HCT116 (cell line): ENCODE measurements around the gene SEC14L3. TPM values are rescaled to one million over a fixed set of nuclear protein-coding genes. Genes with fewer than 3 reads are reported as not detected.

Experiments used
- ATAC-seq: fragments of 200-7000 bp; cut with Tn5 transposase; 2 replicates; pipeline ENCODE4 v1.9.1; 2020; ENCODE audit warnings: mild to moderate bottlenecking, moderate library complexity
- BruUV-seq: library from RNA; stranded (reverse); fragments of 400-500 nt; replicated peaks from 2 replicates; lab custom pipeline; 2021; lab: Mats Ljungman, UMichigan
- CTCF ChIA-PET: fragments of 300-600 bp; sonication (Branson Sonifier 250); formaldehyde crosslinking; loops from one replicate; lab custom pipeline; 2021; ENCODE audit warnings: antibody characterized with exemption; lab: Charles Lee
- POLR2A ChIA-PET: fragments of 300-600, 350-600 bp; sonication (Branson Sonifier 250); formaldehyde crosslinking; loops from one replicate; lab custom pipeline; 2021; ENCODE audit warnings: antibody characterized with exemption; lab: Charles Lee
- RAD21 ChIA-PET, 2 experiments: fragments of 300-600 bp; sonication (Branson Sonifier 250); formaldehyde crosslinking; loops; one replicate each; lab custom pipeline; 2023; ENCODE audit warnings: low total read pairs in 2 of 2; ENCODE audit not compliant: uncharacterized antibody in 2 of 2, unreplicated experiment in 2 of 2, low non-redundant PET in 1 of 2; lab: Charles Lee
- DNase-seq: peaks from one replicate; pipeline ENCODE4 v3.0.0-alpha.2; 2010; ENCODE audit warnings: low read depth, low spot score
- H2AFZ ChIP-seq: fragments of 200-600 bp; shearing (Covaris generic), sonication (generic); 2 replicates; pipeline ENCODE4 v1.6.1; 2017; ENCODE audit warnings: low read depth, mixed run types, mixed read lengths, antibody characterized with exemption, low read length; ENCODE audit not compliant: poor library complexity, severe bottlenecking
- H3K27ac ChIP-seq: 2 replicates; pipeline ENCODE4 v1.5.1; 2012; ENCODE audit warnings: low read depth, low read length
- H3K27me3 ChIP-seq: fragments of 200-600 bp; sonication (generic); 2 replicates; pipeline ENCODE4 v1.6.1; 2016; ENCODE audit warnings: mixed run types, low read length, mixed read lengths; ENCODE audit not compliant: insufficient read depth
- H3K36me3 ChIP-seq, 2 experiments: fragments of 200-500 bp in 1 of 2; fragments of 200-600 bp in 1 of 2; sonication (Bioruptor generic) in 1 of 2; sonication (generic) in 1 of 2; 2 replicates each; pipeline versions ENCODE4 v1.5.1 to v1.6.1; 2014 to 2016; ENCODE audit warnings: low read length in 2 of 2, inconsistent platforms in 1 of 2, mixed read lengths in 1 of 2, mixed run types in 1 of 2; ENCODE audit not compliant: insufficient read depth in 2 of 2, control insufficient read depth in 1 of 2
- H3K4me1 ChIP-seq, 2 experiments: fragments of 200-600 bp in 1 of 2; sonication (generic) in 1 of 2; 2 replicates each; pipeline versions ENCODE4 v1.5.1 to v1.6.1; 2012 to 2017; ENCODE audit warnings: low read length in 2 of 2, inconsistent platforms in 1 of 2, mild to moderate bottlenecking in 1 of 2, mixed read lengths in 1 of 2, mixed run types in 1 of 2, moderate library complexity in 1 of 2; ENCODE audit not compliant: insufficient read depth in 2 of 2, control insufficient read depth in 1 of 2
- H3K4me2 ChIP-seq: fragments of 200-600 bp; sonication (generic); 2 replicates; pipeline ENCODE4 v1.6.1; 2017; ENCODE audit warnings: mixed run types, low read length, mixed read lengths
- H3K4me3 ChIP-seq, 2 experiments: fragments of 200-600 bp in 1 of 2; sonication (generic) in 1 of 2; replicated peaks in 1 of 2; 2 replicates each; pipeline ENCODE4 v1.5.1; 2011 to 2016; ENCODE audit warnings: low read length in 2 of 2, control low read depth in 1 of 2, low read depth in 1 of 2, mild to moderate bottlenecking in 1 of 2, mixed read lengths in 1 of 2, mixed run types in 1 of 2
- H3K79me2 ChIP-seq: fragments of 200-600 bp; sonication (generic); 2 replicates; pipeline ENCODE4 v1.6.1; 2017; ENCODE audit warnings: mild to moderate bottlenecking, mixed run types, low read length, moderate library complexity, mixed read lengths; ENCODE audit not compliant: insufficient read depth
- H3K9ac ChIP-seq: fragments of 200-600 bp; sonication (generic); 2 replicates; pipeline ENCODE4 v1.6.1; 2016; ENCODE audit warnings: low read length, mixed read lengths
- H3K9me2 ChIP-seq: fragments of 200-600 bp; sonication (generic), shearing (Covaris generic); 2 replicates; pipeline ENCODE4 v1.6.1; 2017; ENCODE audit warnings: mixed run types, mild to moderate bottlenecking, moderate library complexity; ENCODE audit not compliant: insufficient read depth
- H3K9me3 ChIP-seq, 2 experiments: fragments of 200-500 bp in 1 of 2; fragments of 200-600 bp in 1 of 2; sonication (Bioruptor generic) in 1 of 2; sonication (generic) in 1 of 2; 2 replicates each; pipeline ENCODE4 v1.6.1; 2014 to 2017; ENCODE audit warnings: low read length in 2 of 2, mixed read lengths in 2 of 2, inconsistent platforms in 1 of 2, low read depth in 1 of 2, mild to moderate bottlenecking in 1 of 2, mixed run types in 1 of 2, moderate library complexity in 1 of 2; ENCODE audit not compliant: control insufficient read depth in 1 of 2, insufficient read depth in 1 of 2
- H4K20me1 ChIP-seq: fragments of 200-600 bp; sonication (generic), shearing (Covaris generic); 2 replicates; pipeline ENCODE4 v1.6.1; 2017; ENCODE audit warnings: mixed run types, mild to moderate bottlenecking, moderate library complexity; ENCODE audit not compliant: insufficient read depth
- CBX3 ChIP-seq: IDR thresholded peaks from 2 replicates; pipeline ENCODE4 v1.6.1; 2012; ENCODE audit warnings: low read depth
- CEBPB ChIP-seq: IDR thresholded peaks from 2 replicates; pipeline ENCODE4 v1.6.1; 2012; ENCODE audit warnings: low read depth
- EGR1 ChIP-seq: IDR thresholded peaks from 2 replicates; pipeline ENCODE4 v1.6.1; 2012; ENCODE audit warnings: low read depth
- ELF1 ChIP-seq: IDR thresholded peaks from 2 replicates; pipeline ENCODE4 v1.6.1; 2012; ENCODE audit warnings: low read depth, borderline replicate concordance
- EZH2 ChIP-seq: fragments of 200-600 bp; sonication (generic); IDR thresholded peaks from 2 replicates; pipeline ENCODE4 v1.6.1; 2017; ENCODE audit warnings: antibody characterized with exemption, mixed run types
- FOSL1 ChIP-seq: IDR thresholded peaks from 2 replicates; pipeline ENCODE4 v1.6.1; 2012; ENCODE audit warnings: low read depth
- JUND ChIP-seq: IDR thresholded peaks from 2 replicates; pipeline ENCODE4 v1.6.1; 2012
- MAX ChIP-seq: IDR thresholded peaks from 2 replicates; pipeline ENCODE4 v1.6.1; 2012
- POLR2A ChIP-seq: IDR thresholded peaks from 2 replicates; pipeline ENCODE4 v1.7.0; 2011; ENCODE audit warnings: borderline replicate concordance; ENCODE audit not compliant: insufficient read depth, insufficient read length; ENCODE audit errors: extremely low read depth
- POLR2AphosphoS5 ChIP-seq: IDR thresholded peaks from 2 replicates; pipeline ENCODE4 v1.6.1; 2011; ENCODE audit warnings: mild to moderate bottlenecking, low read depth, low read length, moderate library complexity
- RAD21 ChIP-seq: IDR thresholded peaks from 2 replicates; pipeline ENCODE4 v1.6.1; 2012; ENCODE audit warnings: low read depth, mild to moderate bottlenecking
- REST ChIP-seq: IDR thresholded peaks from 2 replicates; pipeline ENCODE4 v1.6.1; 2012; ENCODE audit warnings: low read depth
- SIN3A ChIP-seq: IDR thresholded peaks from 2 replicates; pipeline ENCODE4 v1.6.1; 2012; ENCODE audit warnings: low read depth
- SRF ChIP-seq: IDR thresholded peaks from 2 replicates; pipeline ENCODE4 v1.6.1; 2012; ENCODE audit warnings: low read depth
- TCF7L2 ChIP-seq: IDR thresholded peaks from 2 replicates; pipeline ENCODE4 v1.7.0; 2011; ENCODE audit warnings: borderline replicate concordance, inconsistent platforms; ENCODE audit not compliant: insufficient read depth, insufficient read length; ENCODE audit errors: extremely low read depth
- YY1 ChIP-seq: IDR thresholded peaks from 2 replicates; pipeline ENCODE4 v1.6.1; 2011; ENCODE audit warnings: low read length, low read depth, moderate library complexity, mild to moderate bottlenecking; ENCODE audit not compliant: insufficient replicate concordance; ENCODE audit errors: extremely low read depth
- ZFX ChIP-seq: fragments of 450-650 bp; IDR thresholded peaks from 2 replicates; pipeline ENCODE4 v1.6.1; 2017
- ZNF274 ChIP-seq: fragments of 200-500 bp; sonication (Bioruptor generic); IDR thresholded peaks from 2 replicates; pipeline ENCODE4 v1.6.1; 2014; ENCODE audit warnings: mild to moderate bottlenecking, low read depth, low read length, inconsistent platforms
- intact Hi-C: fragments of 100-400 bp; cut with micrococcal nuclease; formaldehyde crosslinking; loops from 2 replicates; pipeline ENCODE4 v1.10.0; 2022
- total RNA-seq: library from RNA; stranded (reverse); gene quantifications from one replicate; pipeline ENCODE4 v1.2.1, GENCODE V29; 2021; ENCODE audit not compliant: unreplicated experiment

Gene SEC14L3
- total RNA-seq, 1 experiment from 2014 or later = not detected

- no peak for TF ChIP-seq YY1
- TF ChIP-seq, all 23 proteins: peak for 0
Observed at GRCh38 chr22:30433773-30434172, 38.0 kb downstream of the SEC14L3 start (continued).

GRCh38 chr22:30433227-30433626 is 38.6 kb downstream of the SEC14L3 start:
- Histone ChIP-seq H3K79me2 (peaks cover 5% of the 10 kb centered on the region; the same call in 1 of the 2 replicates), H3K4me1 (peaks cover 11 to 30% of the 10 kb centered on the region in 2 experiments), H3K27me3 (no peaks in the 10 kb centered on the region), H2AFZ (no peak overlapping the region), H3K9me2 (no peaks in the 10 kb centered on the region), H3K9me3 (no peaks in the 10 kb centered on the region), H3K9ac (no peak overlapping the region), H4K20me1 (no peaks in the 10 kb centered on the region), H3K4me3 (no peak overlapping the region), H3K4me2 (no peak overlapping the region), H3K36me3 (no peaks in the 10 kb centered on the region), H3K27ac (no peak overlapping the region)
- no peak for TF ChIP-seq RAD21
- no peak for TF ChIP-seq MAX
- no peak for TF ChIP-seq TCF7L2
- no peak for TF ChIP-seq SIN3A
- no peak for TF ChIP-seq JUND
- no peak for TF ChIP-seq ELF1
- TF ChIP-seq CBX3 = no peak
- no peak for TF ChIP-seq ZNF274
- no peak for TF ChIP-seq FOSL1
- TF ChIP-seq CEBPB = no peak
- no peak for TF ChIP-seq ZFX
- no peak for TF ChIP-seq EZH2
- TF ChIP-seq SRF = no peak
- no peak for TF ChIP-seq EGR1
- TF ChIP-seq POLR2AphosphoS5 = no peak
- no peak for TF ChIP-seq POLR2A
- TF ChIP-seq REST = no peak
- CTCF ChIA-PET = interaction anchor here (0.9 to 1.5 kb wide), 2 partner anchors 9 to 46 kb away, joined by 3 to 4 read pairs; no protein-coding TSS in a partner anchor
- intact Hi-C loops = no loop called here
- no peak for ATAC-seq
- DNase-seq = no peak
- no TSS peak for BruUV-seq
- RAD21 ChIA-PET = no interaction called here
- POLR2A ChIA-PET = no interaction called here
